WTC11 (cell line): ENCODE measurements around the gene PRPF8. TPM values are rescaled to one million over a fixed set of nuclear protein-coding genes. Genes with fewer than 3 reads are reported as not detected.

Experiments used
- ATAC-seq: fragments of 200-7000 bp; cut with Tn5 transposase; 2 replicates; pipeline ENCODE4 v1.10.0; 2021; ENCODE audit warnings: mild to moderate bottlenecking, moderate library complexity
- CTCF ChIA-PET: fragments of 300-600 bp; sonication (Branson Sonifier 250); formaldehyde crosslinking; loops from one replicate; lab custom pipeline; 2021; ENCODE audit warnings: antibody characterized with exemption; lab: Charles Lee
- POLR2A ChIA-PET: fragments of 350-600 bp; sonication (Branson Sonifier 250); formaldehyde crosslinking; loops from one replicate; lab custom pipeline; 2021; ENCODE audit warnings: antibody characterized with exemption; lab: Charles Lee
- DNase-seq: peaks from one replicate; pipeline ENCODE4 v3.0.0; 2021; ENCODE audit warnings: low spot score
- H3K27ac Mint-ChIP-seq: 2 replicates; pipeline ENCODE4 v1.8.0; 2021; ENCODE audit warnings: mixed read lengths
- H3K27me3 Mint-ChIP-seq: 2 replicates; pipeline ENCODE4 v1.8.0; 2021; ENCODE audit warnings: low read depth, mild to moderate bottlenecking, moderate library complexity, mixed read lengths
- H3K36me3 Mint-ChIP-seq: 2 replicates; pipeline ENCODE4 v1.8.0; 2021; ENCODE audit warnings: mixed read lengths
- H3K4me1 Mint-ChIP-seq: 2 replicates; pipeline ENCODE4 v1.8.0; 2022; ENCODE audit warnings: mixed read lengths
- H3K4me3 Mint-ChIP-seq: 2 replicates; pipeline ENCODE4 v1.8.0; 2021; ENCODE audit warnings: mild to moderate bottlenecking, moderate library complexity, mixed read lengths
- H3K9me3 Mint-ChIP-seq: 2 replicates; pipeline ENCODE4 v1.8.0; 2021; ENCODE audit warnings: mixed read lengths
- ATF2 ChIP-seq: sonication (generic); formaldehyde crosslinking; IDR thresholded peaks from 2 replicates; pipeline ENCODE4 v1.8.1; 2022; ENCODE audit warnings: low read depth, missing genetic modification reagents, borderline replicate concordance
- ATF6 ChIP-seq: sonication (generic); formaldehyde crosslinking; IDR thresholded peaks from 2 replicates; pipeline ENCODE4 v1.8.1; 2023; ENCODE audit warnings: mild to moderate bottlenecking, missing genetic modification reagents
- CBFB ChIP-seq: sonication (generic); formaldehyde crosslinking; IDR thresholded peaks from 2 replicates; pipeline ENCODE4 v1.8.1; 2022; ENCODE audit warnings: mild to moderate bottlenecking, low read depth, missing genetic modification reagents
- E2F5 ChIP-seq: sonication (generic); formaldehyde crosslinking; IDR thresholded peaks from 2 replicates; pipeline ENCODE4 v1.8.1; 2022; ENCODE audit warnings: mild to moderate bottlenecking, moderate library complexity, missing genetic modification reagents
- ERG ChIP-seq: fragments of 250-450 bp; sonication (Bioruptor Pico); IDR thresholded peaks from 2 replicates; pipeline ENCODE4 v1.8.0; 2021; ENCODE audit warnings: mild to moderate bottlenecking
- ETV6 ChIP-seq: sonication (generic); formaldehyde crosslinking; IDR thresholded peaks from 2 replicates; pipeline ENCODE4 v1.8.1; 2022; ENCODE audit warnings: mild to moderate bottlenecking, missing genetic modification reagents
- FOXJ3 ChIP-seq: sonication (generic); formaldehyde crosslinking; IDR thresholded peaks from 2 replicates; pipeline ENCODE4 v1.9.0; 2021; ENCODE audit warnings: missing genetic modification reagents, mild to moderate bottlenecking, borderline replicate concordance
- FOXK1 ChIP-seq: sonication (generic); formaldehyde crosslinking; IDR thresholded peaks from 2 replicates; pipeline ENCODE4 v1.8.0; 2022; ENCODE audit warnings: mild to moderate bottlenecking, moderate library complexity, missing genetic modification reagents
- HMGA2 ChIP-seq: fragments of 250-450 bp; sonication (Bioruptor Pico); IDR thresholded peaks from 2 replicates; pipeline ENCODE4 v1.4.0; 2021; ENCODE audit warnings: mild to moderate bottlenecking, moderate library complexity
- IRF2 ChIP-seq: sonication (generic); formaldehyde crosslinking; IDR thresholded peaks from 2 replicates; pipeline ENCODE4 v1.8.0; 2022; ENCODE audit warnings: low read depth, missing genetic modification reagents, borderline replicate concordance
- JUN ChIP-seq: sonication (generic); formaldehyde crosslinking; IDR thresholded peaks from 2 replicates; pipeline ENCODE4 v1.8.0; 2023; ENCODE audit warnings: mild to moderate bottlenecking, missing genetic modification reagents
- NFATC4 ChIP-seq: fragments of 250-450 bp; sonication (Bioruptor Pico); IDR thresholded peaks from 2 replicates; pipeline ENCODE4 v1.9.0; 2021; ENCODE audit warnings: mild to moderate bottlenecking
- NFE2L1 ChIP-seq: sonication (generic); formaldehyde crosslinking; IDR thresholded peaks from 2 replicates; pipeline ENCODE4 v1.8.1; 2023; ENCODE audit warnings: missing genetic modification reagents
- NR2C2 ChIP-seq: sonication (generic); formaldehyde crosslinking; IDR thresholded peaks from 2 replicates; pipeline ENCODE4 v1.8.0; 2022; ENCODE audit warnings: mild to moderate bottlenecking, missing genetic modification reagents
- RELA ChIP-seq: sonication (generic); formaldehyde crosslinking; IDR thresholded peaks from 2 replicates; pipeline ENCODE4 v1.8.1; 2022; ENCODE audit warnings: missing genetic modification reagents, mild to moderate bottlenecking, borderline replicate concordance
- TEAD1 ChIP-seq: sonication (generic); formaldehyde crosslinking; IDR thresholded peaks from 2 replicates; pipeline ENCODE4 v1.8.0; 2022; ENCODE audit warnings: mild to moderate bottlenecking, missing genetic modification reagents
- TEAD4 ChIP-seq: sonication (generic); formaldehyde crosslinking; IDR thresholded peaks from 2 replicates; pipeline ENCODE4 v1.8.0; 2022; ENCODE audit warnings: mild to moderate bottlenecking, missing genetic modification reagents
- TP53 ChIP-seq: sonication (generic); formaldehyde crosslinking; IDR thresholded peaks from 2 replicates; pipeline ENCODE4 v1.8.1; 2023; ENCODE audit warnings: mild to moderate bottlenecking, missing genetic modification reagents
- ZBTB43 ChIP-seq: sonication (generic); formaldehyde crosslinking; IDR thresholded peaks from 2 replicates; pipeline ENCODE4 v1.8.1; 2023; ENCODE audit warnings: mild to moderate bottlenecking, missing genetic modification reagents
- ZNF263 ChIP-seq: sonication (generic); formaldehyde crosslinking; IDR thresholded peaks from 2 replicates; pipeline ENCODE4 v1.8.1; 2022; ENCODE audit warnings: low read depth, mild to moderate bottlenecking, moderate library complexity, missing genetic modification reagents
- total RNA-seq: library from RNA; stranded (reverse); gene quantifications from 3 replicates; pipeline ENCODE4 v1.2.3, GENCODE V29; 2021

Gene PRPF8
- total RNA-seq, 1 experiment from 2014 or later, result 388 TPM

- ChIA-PET CTCF (no interaction called here), POLR2A (no interaction called here)
- H3K27me3 Mint-ChIP-seq, result peaks cover 12% of the 10 kb centered on the region
- H3K27ac Mint-ChIP-seq, result no peak overlapping the region
- no peak for TF ChIP-seq ZNF263
- no peak for TF ChIP-seq IRF2 (CRISPR knock-in tag)
- no peak for TF ChIP-seq HMGA2 (CRISPR knock-in tag)
- no peak for TF ChIP-seq ETV6
- TF ChIP-seq CBFB (CRISPR knock-in tag), result no peak
- no peak for TF ChIP-seq ZBTB43 (CRISPR knock-in tag)
- no peak for TF ChIP-seq E2F5 (CRISPR knock-in tag)
- no peak for TF ChIP-seq RELA (CRISPR knock-in tag)
- TF ChIP-seq NFATC4 (CRISPR knock-in tag), result no peak
- no peak for TF ChIP-seq ERG
- H3K4me3 Mint-ChIP-seq, result no peak overlapping the region
- H3K9me3 Mint-ChIP-seq, result no peaks in the 10 kb centered on the region
- peaks cover 6% of the 10 kb centered on the region for H3K4me1 Mint-ChIP-seq
- H3K36me3 Mint-ChIP-seq, result no peaks in the 10 kb centered on the region
- ATAC-seq (no peak), DNase-seq (no peak)
These were observed 22.4 kb upstream of the PRPF8 start for GRCh38 chr17:1707107-1707506.

- H3K9me3 Mint-ChIP-seq, result no peaks in the 10 kb centered on the region
- ChIA-PET CTCF (interaction anchor here (1.0 to 2.2 kb wide), 3 partner anchors 9 to 354 kb away, joined by 3 to 9 read pairs (median 3); no protein-coding TSS in a partner anchor), POLR2A (interaction anchor here (1.2 kb wide), 1 partner anchor 9 kb away, joined by 3 read pairs; no protein-coding TSS in a partner anchor)
- no peak for TF ChIP-seq NFE2L1 (CRISPR knock-in tag)
- no peak for TF ChIP-seq TEAD1
- no peak for TF ChIP-seq FOXJ3
- TF ChIP-seq ATF2 (CRISPR knock-in tag), result no peak
- TF ChIP-seq ATF6, result no peak
- TF ChIP-seq ERG, result no peak
- no peak for TF ChIP-seq FOXK1 (CRISPR knock-in tag)
- no peak for TF ChIP-seq NR2C2 (CRISPR knock-in tag)
- no peak for TF ChIP-seq JUN (CRISPR knock-in tag)
- no peak for TF ChIP-seq TEAD4 (CRISPR knock-in tag)
- TF ChIP-seq TP53 (CRISPR knock-in tag), result no peak
- TF ChIP-seq ZNF263, result no peak
- H3K36me3 Mint-ChIP-seq, result no peaks in the 10 kb centered on the region
- H3K27ac Mint-ChIP-seq, result peak overlapping the region; percentile 0; the same call in 1 of the 2 replicates
- no peak for ATAC-seq
- DNase-seq, result no peak
- H3K4me3 Mint-ChIP-seq, result no peak overlapping the region
- H3K4me1 Mint-ChIP-seq, result peaks cover 3% of the 10 kb centered on the region
- peaks cover 12% of the 10 kb centered on the region for H3K27me3 Mint-ChIP-seq
These were observed 20.3 kb upstream of the PRPF8 start for GRCh38 chr17:1705004-1705403.
